ENCODE measurements around the gene UGT1A3. TPM values are rescaled to one million over a fixed set of nuclear protein-coding genes. Genes with fewer than 3 reads are reported as not detected.

Gene UGT1A3
- total RNA-seq, 1 experiment from 2014 or later: not detected

DNA sequence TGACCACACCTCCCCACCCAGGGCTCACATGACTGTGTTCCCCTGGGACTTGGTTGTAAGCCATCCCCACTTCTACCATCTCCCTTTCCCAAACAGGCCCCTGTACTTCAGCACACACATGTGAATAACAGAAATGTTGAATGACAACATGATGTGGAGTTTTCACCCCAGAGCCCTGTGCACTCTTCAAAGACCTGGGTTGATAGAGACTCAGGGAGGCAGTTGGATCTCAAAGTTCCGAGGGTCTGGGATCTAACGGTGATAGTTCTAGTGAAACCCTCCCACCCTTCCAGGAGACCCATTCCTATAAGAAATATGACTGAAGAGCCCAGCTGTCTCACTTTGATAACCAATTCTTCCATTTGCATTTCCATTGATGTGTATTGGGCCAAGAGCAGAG, 49.2 kb downstream of the UGT1A3 start, which contains the start of gene MROH2A:
TSS of gene MROH2A (plus strand) at position 301 of the 400 bp plus-strand sequence. CDS start 1,029 bp downstream, outside the sequence.
- no peaks in the 10 kb centered on the region for H3K27me3 ChIP-seq (replicated peaks; ENCODE audit: insufficient read depth, low read depth, low read length, poor library complexity)
- no peak for TF ChIP-seq EZH2 (IDR thresholded peaks at IDR 0.05; ENCODE audit: borderline replicate concordance, low read depth, low read length, poor library complexity, severe bottlenecking)
- TF ChIP-seq, protein P1, sequence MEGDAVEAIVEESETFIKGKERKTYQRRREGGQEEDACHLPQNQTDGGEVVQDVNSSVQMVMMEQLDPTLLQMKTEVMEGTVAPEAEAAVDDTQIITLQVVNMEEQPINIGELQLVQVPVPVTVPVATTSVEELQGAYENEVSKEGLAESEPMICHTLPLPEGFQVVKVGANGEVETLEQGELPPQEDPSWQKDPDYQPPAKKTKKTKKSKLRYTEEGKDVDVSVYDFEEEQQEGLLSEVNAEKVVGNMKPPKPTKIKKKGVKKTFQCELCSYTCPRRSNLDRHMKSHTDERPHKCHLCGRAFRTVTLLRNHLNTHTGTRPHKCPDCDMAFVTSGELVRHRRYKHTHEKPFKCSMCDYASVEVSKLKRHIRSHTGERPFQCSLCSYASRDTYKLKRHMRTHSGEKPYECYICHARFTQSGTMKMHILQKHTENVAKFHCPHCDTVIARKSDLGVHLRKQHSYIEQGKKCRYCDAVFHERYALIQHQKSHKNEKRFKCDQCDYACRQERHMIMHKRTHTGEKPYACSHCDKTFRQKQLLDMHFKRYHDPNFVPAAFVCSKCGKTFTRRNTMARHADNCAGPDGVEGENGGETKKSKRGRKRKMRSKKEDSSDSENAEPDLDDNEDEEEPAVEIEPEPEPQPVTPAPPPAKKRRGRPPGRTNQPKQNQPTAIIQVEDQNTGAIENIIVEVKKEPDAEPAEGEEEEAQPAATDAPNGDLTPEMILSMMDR (conservative IDR thresholded peaks at IDR 0.05; ENCODE audit: low read depth, low read length): no peak
- no peak within 1 kb of the TSS for H3K27ac ChIP-seq (ENCODE audit: low read depth, low read length, poor library complexity, severe bottlenecking)
- no peaks in the 10 kb centered on the region for H3K4me1 ChIP-seq (ENCODE audit: insufficient read depth, low read length, poor library complexity, severe bottlenecking)
- ChIA-PET CTCF (no interaction called here), POLR2A (ENCODE audit: low non-redundant PET) (no interaction called here)
- DNase-seq (ENCODE audit: low spot score): no peak
- no peak within 1 kb of the TSS for H3K4me3 ChIP-seq (ENCODE audit: low read depth, low read length, poor library complexity, severe bottlenecking)
- no TSS peak for BruUV-seq (replicated peaks)
- intact Hi-C loops (cut with micrococcal nuclease; ENCODE audit: unreplicated experiment): no loop called here
- H3K9me3 ChIP-seq (ENCODE audit: low read depth, low read length, poor library complexity, severe bottlenecking): no peaks in the 10 kb centered on the region
- H3K36me3 ChIP-seq (ENCODE audit: insufficient read depth, low read length, poor library complexity, severe bottlenecking): no peaks in the 10 kb centered on the region

DNA sequence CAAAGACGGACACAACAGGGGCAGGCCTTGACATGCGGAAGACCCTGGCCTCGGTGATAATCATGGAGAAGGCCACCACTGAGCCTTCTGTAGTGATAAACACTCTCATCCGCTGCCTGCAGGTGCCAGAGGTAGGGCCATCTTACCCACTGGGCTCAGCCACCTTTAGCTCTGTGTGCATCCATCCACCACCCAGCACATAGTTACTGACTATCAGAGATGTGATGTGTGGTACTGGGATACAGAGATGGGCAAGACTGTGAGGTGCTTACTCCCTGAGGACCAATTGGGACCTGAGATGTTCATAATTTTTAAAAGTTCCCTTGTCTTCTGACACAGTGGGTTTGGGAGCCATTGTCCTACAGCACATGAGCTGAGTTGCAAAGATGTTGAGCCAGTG, 50.9 kb downstream of the UGT1A3 start:
- BruUV-seq (replicated peaks): no TSS peak
- H3K36me3 ChIP-seq (ENCODE audit: insufficient read depth, low read length, poor library complexity, severe bottlenecking): no peaks in the 10 kb centered on the region

DNA sequence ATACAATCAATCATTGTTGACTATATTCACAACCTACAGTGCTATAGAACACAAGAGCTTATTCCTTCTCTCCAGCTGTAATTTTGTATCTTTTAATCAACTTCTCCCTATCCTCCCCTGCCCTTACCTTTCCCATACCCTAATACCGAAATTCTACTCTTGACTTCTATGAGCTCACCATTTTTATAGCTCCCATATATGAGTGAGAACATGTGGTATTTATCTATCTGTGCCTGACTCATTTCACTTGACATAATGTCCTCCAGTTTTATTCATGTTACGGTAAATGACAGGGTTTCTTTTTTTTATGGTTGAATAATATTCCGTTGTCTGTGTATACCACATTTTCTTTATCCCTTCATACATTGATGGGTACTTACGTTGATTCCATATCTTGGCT, 51.9 kb downstream of the UGT1A3 start:
- DNase-seq (ENCODE audit: low spot score): no peak
- TF ChIP-seq, protein P1 (conservative IDR thresholded peaks at IDR 0.05; ENCODE audit: low read depth, low read length): no peak
- TF ChIP-seq EZH2 (IDR thresholded peaks at IDR 0.05; ENCODE audit: borderline replicate concordance, low read depth, low read length, poor library complexity, severe bottlenecking): no peak
- Histone ChIP-seq H3K9me3 (ENCODE audit: low read depth, low read length, poor library complexity, severe bottlenecking) (no peaks in the 10 kb centered on the region), H3K36me3 (ENCODE audit: insufficient read depth, low read length, poor library complexity, severe bottlenecking) (no peaks in the 10 kb centered on the region), H3K4me1 (ENCODE audit: insufficient read depth, low read length, poor library complexity, severe bottlenecking) (no peaks in the 10 kb centered on the region), H3K27ac (ENCODE audit: low read depth, low read length, poor library complexity, severe bottlenecking) (no peak overlapping the region), H3K27me3 (replicated peaks; ENCODE audit: insufficient read depth, low read depth, low read length, poor library complexity) (no peaks in the 10 kb centered on the region), H3K4me3 (ENCODE audit: low read depth, low read length, poor library complexity, severe bottlenecking) (no peak overlapping the region)
- ChIA-PET CTCF (no interaction called here), POLR2A (ENCODE audit: low non-redundant PET) (no interaction called here)
- intact Hi-C loops (cut with micrococcal nuclease; ENCODE audit: unreplicated experiment): no loop called here
- no TSS peak for BruUV-seq (replicated peaks)

More for the DNA sequence above, 50.9 kb downstream of the UGT1A3 start:
- CTCF ChIA-PET: no interaction called here
- no peaks in the 10 kb centered on the region for H3K4me1 ChIP-seq (ENCODE audit: insufficient read depth, low read length, poor library complexity, severe bottlenecking)
- no peak overlapping the region for H3K4me3 ChIP-seq (ENCODE audit: low read depth, low read length, poor library complexity, severe bottlenecking)
- POLR2A ChIA-PET (ENCODE audit: low non-redundant PET): no interaction called here
- DNase-seq (ENCODE audit: low spot score): no peak
- no peaks in the 10 kb centered on the region for H3K9me3 ChIP-seq (ENCODE audit: low read depth, low read length, poor library complexity, severe bottlenecking)
- H3K27me3 ChIP-seq (replicated peaks; ENCODE audit: insufficient read depth, low read depth, low read length, poor library complexity): no peaks in the 10 kb centered on the region
- H3K27ac ChIP-seq (ENCODE audit: low read depth, low read length, poor library complexity, severe bottlenecking): no peak overlapping the region
- TF ChIP-seq EZH2 (IDR thresholded peaks at IDR 0.05; ENCODE audit: borderline replicate concordance, low read depth, low read length, poor library complexity, severe bottlenecking): no peak
- intact Hi-C loops (cut with micrococcal nuclease; ENCODE audit: unreplicated experiment): no loop called here

DNA sequence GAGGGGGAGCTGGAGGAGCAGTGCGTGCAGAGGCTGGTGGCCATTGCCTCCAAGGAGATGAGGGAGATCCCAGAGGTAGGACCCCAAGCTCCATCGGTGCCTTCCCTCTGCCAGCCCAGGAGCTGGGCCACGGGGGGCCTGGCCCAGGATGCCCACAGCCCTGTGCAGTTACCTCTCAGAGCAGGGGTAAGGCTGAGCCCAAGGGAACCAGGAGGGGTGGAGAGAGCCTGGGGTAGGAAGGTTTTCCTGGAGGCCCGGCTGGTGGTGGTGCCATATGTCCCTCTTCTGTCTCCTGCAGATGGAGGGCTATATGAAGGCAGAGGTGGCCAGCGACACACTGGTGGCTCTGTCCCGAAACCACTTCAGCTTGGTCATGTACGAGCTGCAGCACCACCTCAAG, 60.7 kb downstream of the UGT1A3 start:
- ChIA-PET CTCF (no interaction called here), POLR2A (ENCODE audit: low non-redundant PET) (no interaction called here)
- BruUV-seq (replicated peaks): no TSS peak

More for the DNA sequence above, 60.7 kb downstream of the UGT1A3 start:
- TF ChIP-seq, protein P1 (conservative IDR thresholded peaks at IDR 0.05; ENCODE audit: low read depth, low read length): no peak
- no peak for TF ChIP-seq EZH2 (IDR thresholded peaks at IDR 0.05; ENCODE audit: borderline replicate concordance, low read depth, low read length, poor library complexity, severe bottlenecking)
- no peaks in the 10 kb centered on the region for H3K27me3 ChIP-seq (replicated peaks; ENCODE audit: insufficient read depth, low read depth, low read length, poor library complexity)
- no peaks in the 10 kb centered on the region for H3K4me1 ChIP-seq (ENCODE audit: insufficient read depth, low read length, poor library complexity, severe bottlenecking)
- no peaks in the 10 kb centered on the region for H3K36me3 ChIP-seq (ENCODE audit: insufficient read depth, low read length, poor library complexity, severe bottlenecking)
- DNase-seq (ENCODE audit: low spot score): no peak
- H3K9me3 ChIP-seq (ENCODE audit: low read depth, low read length, poor library complexity, severe bottlenecking): no peaks in the 10 kb centered on the region
- no peak overlapping the region for H3K27ac ChIP-seq (ENCODE audit: low read depth, low read length, poor library complexity, severe bottlenecking)
- H3K4me3 ChIP-seq (ENCODE audit: low read depth, low read length, poor library complexity, severe bottlenecking): no peak overlapping the region
- intact Hi-C loops (cut with micrococcal nuclease; ENCODE audit: unreplicated experiment): no loop called here

Measured in A673 (cell line).